Esophagus squamous epithelium (tissue), 4 donors: ENCODE results near the gene MT1HL1.

Source experiments
- POLR2A ChIP-seq, 4 donors: fragments of 450-650 bp; IDR thresholded peaks; one replicate each; pipeline ENCODE4 v1.6.1; 2017; ENCODE audit warnings: antibody characterized with exemption in 4 of 4, mild to moderate bottlenecking in 4 of 4, moderate library complexity in 3 of 4
- TF ChIP-seq, protein P1 (sequence below), 6 experiments: fragments of 450-650 bp in 4 of 6; fragments of 200-600 bp in 2 of 6; sonication (generic) in 2 of 6; IDR thresholded peaks; one replicate each; pipeline ENCODE4 v1.5.1; 2016 to 2019; ENCODE audit warnings: antibody characterized with exemption in 6 of 6, mild to moderate bottlenecking in 4 of 6, moderate library complexity in 4 of 6

DNA sequence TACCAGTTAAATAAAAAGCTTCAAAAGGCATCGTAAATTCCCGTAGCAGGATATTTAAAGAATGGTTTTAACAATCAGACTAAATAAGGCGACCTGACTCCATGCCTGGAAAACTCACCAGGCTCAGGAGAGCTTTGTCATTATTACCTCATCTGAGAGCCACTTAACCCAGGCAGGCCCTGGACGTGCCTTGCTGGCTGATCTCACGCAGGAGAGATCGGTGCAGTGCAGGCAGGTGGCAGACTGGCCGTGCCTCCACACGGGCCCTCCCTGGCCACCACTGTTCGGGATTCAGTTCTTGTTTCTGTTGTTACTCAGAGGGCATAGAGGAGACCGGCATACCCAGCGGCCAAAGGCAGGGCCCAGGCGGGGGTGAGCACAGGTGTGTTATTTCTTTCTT lies 6.4 kb downstream of the MT1HL1 start:
- TF ChIP-seq, protein P1, sequence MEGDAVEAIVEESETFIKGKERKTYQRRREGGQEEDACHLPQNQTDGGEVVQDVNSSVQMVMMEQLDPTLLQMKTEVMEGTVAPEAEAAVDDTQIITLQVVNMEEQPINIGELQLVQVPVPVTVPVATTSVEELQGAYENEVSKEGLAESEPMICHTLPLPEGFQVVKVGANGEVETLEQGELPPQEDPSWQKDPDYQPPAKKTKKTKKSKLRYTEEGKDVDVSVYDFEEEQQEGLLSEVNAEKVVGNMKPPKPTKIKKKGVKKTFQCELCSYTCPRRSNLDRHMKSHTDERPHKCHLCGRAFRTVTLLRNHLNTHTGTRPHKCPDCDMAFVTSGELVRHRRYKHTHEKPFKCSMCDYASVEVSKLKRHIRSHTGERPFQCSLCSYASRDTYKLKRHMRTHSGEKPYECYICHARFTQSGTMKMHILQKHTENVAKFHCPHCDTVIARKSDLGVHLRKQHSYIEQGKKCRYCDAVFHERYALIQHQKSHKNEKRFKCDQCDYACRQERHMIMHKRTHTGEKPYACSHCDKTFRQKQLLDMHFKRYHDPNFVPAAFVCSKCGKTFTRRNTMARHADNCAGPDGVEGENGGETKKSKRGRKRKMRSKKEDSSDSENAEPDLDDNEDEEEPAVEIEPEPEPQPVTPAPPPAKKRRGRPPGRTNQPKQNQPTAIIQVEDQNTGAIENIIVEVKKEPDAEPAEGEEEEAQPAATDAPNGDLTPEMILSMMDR (IDR thresholded peaks at IDR 0.05): no peak
- no peak for TF ChIP-seq POLR2A (IDR thresholded peaks at IDR 0.05)
